A549 (cell line): Measurements from ENCODE around the gene NTN1. TPM values are rescaled to one million over a fixed set of nuclear protein-coding genes. Genes with fewer than 3 reads are reported as not detected.

Source experiments
- ATAC-seq, 2 experiments: fragments of 200-7000 bp in 1 of 2; fragments of >200 bp in 1 of 2; cut with Nextera tagmentation in 1 of 2; cut with Tn5 transposase in 1 of 2; 3 replicates each; pipeline versions ENCODE4 v1.8.0 to v1.9.1; 2018 to 2020; ENCODE audit warnings: mild to moderate bottlenecking in 1 of 2, moderate library complexity in 1 of 2
- CTCF ChIA-PET: fragments of 300-600 bp; sonication (Branson Sonifier 250); formaldehyde crosslinking; extraction: SDS; loops from one replicate; lab custom pipeline; 2021; ENCODE audit warnings: antibody characterized with exemption, inconsistent platforms; lab: Yijun Ruan, JAX
- POLR2A ChIA-PET: fragments of 350-600 bp; formaldehyde crosslinking; extraction: SDS; loops from one replicate; lab custom pipeline; 2021; ENCODE audit warnings: antibody characterized with exemption, inconsistent platforms; lab: Yijun Ruan, JAX
- DNase-seq, 2 experiments: peaks; one replicate each; pipeline versions ENCODE4 v3.0.0 to v3.0.0-alpha.2; 2011 to 2016; ENCODE audit warnings: low read depth in 1 of 2, low spot score in 1 of 2
- FAIRE-seq: peaks from 2 replicates; lab custom pipeline; 2011; peaks lifted over from hg19 to GRCh38; lab: Jason Lieb, UNC
- H3K27ac ChIP-seq, 2 experiments: fragments of >200 bp; sonication (Bioruptor Twin); formaldehyde crosslinking; 3 replicates each; pipeline ENCODE4 v1.5.1; 2016 to 2017
- H3K4me1 ChIP-seq: fragments of >200 bp; sonication (Bioruptor Twin); formaldehyde crosslinking; 3 replicates; pipeline ENCODE4 v1.6.1; 2016
- H3K4me2 ChIP-seq: fragments of >200 bp; sonication (Bioruptor Twin); formaldehyde crosslinking; 3 replicates; pipeline ENCODE4 v1.6.1; 2016
- H3K4me3 ChIP-seq: fragments of >200 bp; sonication (Bioruptor Twin); formaldehyde crosslinking; 3 replicates; pipeline ENCODE4 v1.5.1; 2016
- H3K9me3 ChIP-seq: fragments of >200 bp; sonication (Bioruptor Twin); formaldehyde crosslinking; 3 replicates; pipeline ENCODE4 v1.6.1; 2016
- BHLHE40 ChIP-seq: IDR thresholded peaks from 2 replicates; pipeline ENCODE4 v1.6.1; 2012; ENCODE audit warnings: low read depth, low read length, inconsistent platforms
- CBX2 ChIP-seq: fragments of 200-600 bp; sonication (generic); IDR thresholded peaks from 2 replicates; pipeline ENCODE4 v1.6.1; 2016; ENCODE audit warnings: low read depth, mild to moderate bottlenecking, borderline replicate concordance
- CHD2 ChIP-seq: fragments of 150-350 bp; IDR thresholded peaks from 2 replicates; pipeline ENCODE4 v1.6.1; 2014; ENCODE audit warnings: low read length; ENCODE audit not compliant: partially characterized antibody
- ESRRA ChIP-seq: fragments of 150-350 bp; IDR thresholded peaks from 2 replicates; pipeline ENCODE4 v1.6.1; 2014; ENCODE audit warnings: mild to moderate bottlenecking, low read length, borderline replicate concordance
- FOSB ChIP-seq: fragments of 250-450 bp; sonication (Bioruptor Pico); IDR thresholded peaks from 2 replicates; pipeline ENCODE4 v1.5.0; 2020; ENCODE audit warnings: mild to moderate bottlenecking, moderate library complexity
- FOSL2 ChIP-seq, 2 experiments: fragments of 450-650 bp in 1 of 2; fragments of >200 bp in 1 of 2; sonication (Bioruptor Twin) in 1 of 2; formaldehyde crosslinking; IDR thresholded peaks; 2 replicates each; pipeline versions ENCODE4 v1.5.0 to v1.6.1; 2016 to 2020; ENCODE audit warnings: mild to moderate bottlenecking in 1 of 2, moderate library complexity in 1 of 2
- FOXS1 ChIP-seq: fragments of 250-450 bp; sonication (Bioruptor Pico); IDR thresholded peaks from 2 replicates; pipeline ENCODE4 v1.5.0; 2020; ENCODE audit warnings: mild to moderate bottlenecking, moderate library complexity
- GATA3 ChIP-seq: IDR thresholded peaks from 2 replicates; pipeline ENCODE4 v1.6.1; 2012; ENCODE audit warnings: borderline replicate concordance
- JUNB ChIP-seq: fragments of >200 bp; sonication (Bioruptor Twin); formaldehyde crosslinking; IDR thresholded peaks from 2 replicates; pipeline ENCODE4 v1.6.1; 2016
- KDM5A ChIP-seq: fragments of 200-600 bp; sonication (generic); IDR thresholded peaks from 2 replicates; pipeline ENCODE4 v1.6.1; 2016; ENCODE audit warnings: antibody characterized with exemption, mild to moderate bottlenecking
- NFE2L2 ChIP-seq: fragments of 150-350 bp; conservative IDR thresholded peaks from 2 replicates; pipeline ENCODE4 v1.6.1; 2014; ENCODE audit warnings: low read length
- RFX5 ChIP-seq: fragments of 450-650 bp; IDR thresholded peaks from 2 replicates; pipeline ENCODE4 v1.7.1; 2014; ENCODE audit warnings: antibody characterized with exemption, mild to moderate bottlenecking, moderate library complexity
- RNF2 ChIP-seq: fragments of 200-600 bp; sonication (generic); IDR thresholded peaks from 2 replicates; pipeline ENCODE4 v1.6.1; 2016; ENCODE audit warnings: low read depth, mild to moderate bottlenecking, antibody characterized with exemption, moderate library complexity, borderline replicate concordance
- SMC3 ChIP-seq: fragments of >200 bp; sonication (Bioruptor Twin); formaldehyde crosslinking; IDR thresholded peaks from 3 replicates; pipeline ENCODE4 v1.6.1; 2018; ENCODE audit warnings: inconsistent platforms
- SREBF2 ChIP-seq: fragments of 450-650 bp; IDR thresholded peaks from 2 replicates; pipeline ENCODE4 v1.6.1; 2014; ENCODE audit warnings: mild to moderate bottlenecking, moderate library complexity
- ZC3H11A ChIP-seq: fragments of 450-650 bp; IDR thresholded peaks from 2 replicates; pipeline ENCODE4 v1.6.1; 2014; ENCODE audit warnings: antibody characterized with exemption, mild to moderate bottlenecking
- ZFP36 ChIP-seq: fragments of 450-650 bp; IDR thresholded peaks from 2 replicates; pipeline ENCODE4 v1.6.1; 2014; ENCODE audit warnings: borderline replicate concordance; ENCODE audit not compliant: partially characterized antibody
- ZNF302 ChIP-seq: fragments of 250-450 bp; sonication (Bioruptor Pico); IDR thresholded peaks from 2 replicates; pipeline ENCODE4 v1.9.0; 2021; ENCODE audit warnings: inconsistent platforms, mild to moderate bottlenecking, moderate library complexity
- ZSCAN20 ChIP-seq: fragments of 250-450 bp; sonication (Bioruptor Pico); IDR thresholded peaks from 2 replicates; pipeline ENCODE4 v1.8.0; 2022; ENCODE audit warnings: mild to moderate bottlenecking, moderate library complexity
- WGBS: methylation state at CpG from one replicate; pipeline ENCODE4 v1.1.6; 2017; ENCODE audit errors: missing lambda C conversion rate; 5-methylcytosine and 5-hydroxymethylcytosine counted together
- polyA plus RNA-seq, 4 experiments: library from polyadenylated mRNA; depleted of rRNA in 3 of 4; stranded (reverse); fragments of >200 nt; fragmentation: RNase III in 1 of 4; extraction: RNeasy Plus Mini Kit Qiagen cat#74134 plus additional on column Dnase treatment in 1 of 4; gene quantifications; 2 replicates in 3 of 4; 3 replicates in 1 of 4; pipeline ENCODE4 v1.2.3, GENCODE V29; 2011 to 2017
- TF ChIP-seq, protein P1 (sequence below): IDR thresholded peaks from 2 replicates; pipeline ENCODE4 v1.6.1; 2012
- TF ChIP-seq, protein P2 (sequence below): fragments of >200 bp; sonication (Bioruptor Twin); formaldehyde crosslinking; IDR thresholded peaks from 2 replicates; pipeline ENCODE4 v1.6.1; 2016
- TF ChIP-seq, protein P3 (sequence below): fragments of >200 bp; sonication (Bioruptor Twin); formaldehyde crosslinking; IDR thresholded peaks from 3 replicates; pipeline ENCODE4 v1.5.1; 2016

The NTN1 gene
- polyA plus RNA-seq, 2 of the 4 experiments (the other 2 are of a cell fraction), result 0.12 to 0.13 TPM

DNA sequence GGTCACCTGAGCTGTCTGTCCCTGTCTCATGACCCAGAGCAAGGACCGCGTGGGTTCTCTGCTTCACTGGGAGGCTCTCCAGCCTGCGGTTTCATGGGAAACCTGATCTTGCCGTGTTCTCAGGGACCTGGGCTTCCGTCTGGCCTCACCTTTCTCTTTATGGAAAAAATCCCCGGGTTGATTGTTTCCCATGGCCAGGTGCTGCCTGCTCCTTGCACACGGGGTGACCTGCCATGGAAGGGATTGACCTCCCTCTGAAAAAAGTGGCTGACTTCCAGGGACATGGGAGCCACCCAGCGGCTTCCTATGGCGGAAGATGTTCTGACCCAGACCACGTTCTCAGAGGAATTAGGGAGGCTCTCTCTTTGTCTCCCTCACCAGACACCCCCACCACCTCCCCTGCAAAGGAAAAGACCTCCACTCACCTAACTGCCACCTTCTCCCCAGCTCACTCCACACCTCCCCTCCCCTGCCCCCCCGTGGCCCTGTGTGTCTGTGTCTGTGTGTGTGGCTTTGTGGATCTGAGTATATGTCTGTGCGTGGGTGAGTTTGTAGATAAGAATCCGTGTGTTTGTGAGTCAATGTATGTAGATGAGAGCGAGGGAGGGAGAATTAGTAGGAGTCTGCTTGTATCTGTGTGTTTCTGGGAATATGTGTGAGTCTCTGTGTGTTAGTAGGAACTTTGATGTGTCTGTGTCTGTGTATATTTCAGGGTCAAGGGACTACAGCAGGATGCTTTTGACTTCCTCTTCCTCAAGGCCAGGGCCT, 154.6 kb downstream of the NTN1 start:
- H3K4me2 ChIP-seq, result no peak overlapping the region
- no peak overlapping the region for H3K27ac ChIP-seq
- ChIA-PET POLR2A (no interaction called here), CTCF (no interaction called here)
- TF ChIP-seq FOSL2 (IDR thresholded peaks at IDR 0.05) (no peak), FOSL2 (CRISPR knock-in tag; IDR thresholded peaks at IDR 0.05) (no peak), FOSB (CRISPR knock-in tag) (no peak), KDM5A (no peak), NFE2L2 (no peak), CHD2 (no peak), RFX5 (no peak), GATA3 (no peak), FOXS1 (CRISPR knock-in tag) (no peak)
- no peak for FAIRE-seq
- DNase-seq, result no peak
- no peaks in the 10 kb centered on the region for H3K4me1 ChIP-seq
- no peaks in the 10 kb centered on the region; the same call in 2 of the 3 replicates for H3K9me3 ChIP-seq
- WGBS, result 54% methylated on average over 13 of the region's 14 CpGs
- H3K4me3 ChIP-seq, result no peak overlapping the region
- no peak for ATAC-seq

DNA sequence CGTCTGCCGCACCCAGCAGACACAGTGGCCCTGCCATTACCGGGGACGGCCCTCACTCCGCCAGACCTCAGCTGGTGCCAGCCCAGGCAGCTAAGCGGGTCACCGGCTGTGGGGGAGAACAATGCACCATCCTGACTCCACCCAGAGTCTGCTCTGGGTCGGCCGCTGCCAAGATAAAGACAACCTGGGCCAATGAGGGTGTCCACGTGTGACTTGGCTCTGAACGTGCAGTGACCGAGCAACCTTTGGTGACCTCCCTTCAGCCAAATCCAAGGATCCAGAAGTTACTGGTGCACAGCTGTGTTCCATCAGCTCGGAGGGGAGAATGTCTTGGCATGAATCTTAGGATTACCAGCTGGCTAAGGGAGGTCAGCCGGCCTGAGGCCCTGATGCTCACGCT, 155.9 kb downstream of the NTN1 start:
- WGBS, result 66% methylated on average over 14 of the region's 15 CpGs
- ChIA-PET POLR2A (no interaction called here), CTCF (no interaction called here)
- no peak overlapping the region for H3K4me2 ChIP-seq
- no peak overlapping the region for H3K4me3 ChIP-seq
- H3K9me3 ChIP-seq, result no peaks in the 10 kb centered on the region; the same call in 2 of the 3 replicates
- ATAC-seq, result no peak
- no peak for FAIRE-seq
- no peak overlapping the region for H3K27ac ChIP-seq
- H3K4me1 ChIP-seq, result no peaks in the 10 kb centered on the region
- TF ChIP-seq ZNF302 (CRISPR knock-in tag) (no peak), RFX5 (no peak), ZFP36 (no peak), RNF2 (no peak), FOSL2 (IDR thresholded peaks at IDR 0.05) (no peak), FOSL2 (CRISPR knock-in tag; IDR thresholded peaks at IDR 0.05) (no peak), SMC3 (no peak), SREBF2 (no peak), BHLHE40 (no peak), CBX2 (no peak), ZSCAN20 (CRISPR knock-in tag) (no peak), JUNB (no peak), GATA3 (no peak), ZC3H11A (no peak), NFE2L2 (no peak), ESRRA (no peak)
- TF ChIP-seq, protein P1, sequence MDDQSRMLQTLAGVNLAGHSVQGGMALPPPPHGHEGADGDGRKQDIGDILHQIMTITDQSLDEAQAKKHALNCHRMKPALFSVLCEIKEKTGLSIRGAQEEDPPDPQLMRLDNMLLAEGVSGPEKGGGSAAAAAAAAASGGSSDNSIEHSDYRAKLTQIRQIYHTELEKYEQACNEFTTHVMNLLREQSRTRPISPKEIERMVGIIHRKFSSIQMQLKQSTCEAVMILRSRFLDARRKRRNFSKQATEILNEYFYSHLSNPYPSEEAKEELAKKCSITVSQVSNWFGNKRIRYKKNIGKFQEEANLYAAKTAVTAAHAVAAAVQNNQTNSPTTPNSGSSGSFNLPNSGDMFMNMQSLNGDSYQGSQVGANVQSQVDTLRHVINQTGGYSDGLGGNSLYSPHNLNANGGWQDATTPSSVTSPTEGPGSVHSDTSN, result no peak
- TF ChIP-seq, protein P2, sequence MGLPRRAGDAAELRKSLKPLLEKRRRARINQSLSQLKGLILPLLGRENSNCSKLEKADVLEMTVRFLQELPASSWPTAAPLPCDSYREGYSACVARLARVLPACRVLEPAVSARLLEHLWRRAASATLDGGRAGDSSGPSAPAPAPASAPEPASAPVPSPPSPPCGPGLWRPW, result no peak
- TF ChIP-seq, protein P3, sequence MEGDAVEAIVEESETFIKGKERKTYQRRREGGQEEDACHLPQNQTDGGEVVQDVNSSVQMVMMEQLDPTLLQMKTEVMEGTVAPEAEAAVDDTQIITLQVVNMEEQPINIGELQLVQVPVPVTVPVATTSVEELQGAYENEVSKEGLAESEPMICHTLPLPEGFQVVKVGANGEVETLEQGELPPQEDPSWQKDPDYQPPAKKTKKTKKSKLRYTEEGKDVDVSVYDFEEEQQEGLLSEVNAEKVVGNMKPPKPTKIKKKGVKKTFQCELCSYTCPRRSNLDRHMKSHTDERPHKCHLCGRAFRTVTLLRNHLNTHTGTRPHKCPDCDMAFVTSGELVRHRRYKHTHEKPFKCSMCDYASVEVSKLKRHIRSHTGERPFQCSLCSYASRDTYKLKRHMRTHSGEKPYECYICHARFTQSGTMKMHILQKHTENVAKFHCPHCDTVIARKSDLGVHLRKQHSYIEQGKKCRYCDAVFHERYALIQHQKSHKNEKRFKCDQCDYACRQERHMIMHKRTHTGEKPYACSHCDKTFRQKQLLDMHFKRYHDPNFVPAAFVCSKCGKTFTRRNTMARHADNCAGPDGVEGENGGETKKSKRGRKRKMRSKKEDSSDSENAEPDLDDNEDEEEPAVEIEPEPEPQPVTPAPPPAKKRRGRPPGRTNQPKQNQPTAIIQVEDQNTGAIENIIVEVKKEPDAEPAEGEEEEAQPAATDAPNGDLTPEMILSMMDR, result no peak
- no peak for DNase-seq
